Measurements from ENCODE around the gene LSP1.

The LSP1 gene

DNA sequence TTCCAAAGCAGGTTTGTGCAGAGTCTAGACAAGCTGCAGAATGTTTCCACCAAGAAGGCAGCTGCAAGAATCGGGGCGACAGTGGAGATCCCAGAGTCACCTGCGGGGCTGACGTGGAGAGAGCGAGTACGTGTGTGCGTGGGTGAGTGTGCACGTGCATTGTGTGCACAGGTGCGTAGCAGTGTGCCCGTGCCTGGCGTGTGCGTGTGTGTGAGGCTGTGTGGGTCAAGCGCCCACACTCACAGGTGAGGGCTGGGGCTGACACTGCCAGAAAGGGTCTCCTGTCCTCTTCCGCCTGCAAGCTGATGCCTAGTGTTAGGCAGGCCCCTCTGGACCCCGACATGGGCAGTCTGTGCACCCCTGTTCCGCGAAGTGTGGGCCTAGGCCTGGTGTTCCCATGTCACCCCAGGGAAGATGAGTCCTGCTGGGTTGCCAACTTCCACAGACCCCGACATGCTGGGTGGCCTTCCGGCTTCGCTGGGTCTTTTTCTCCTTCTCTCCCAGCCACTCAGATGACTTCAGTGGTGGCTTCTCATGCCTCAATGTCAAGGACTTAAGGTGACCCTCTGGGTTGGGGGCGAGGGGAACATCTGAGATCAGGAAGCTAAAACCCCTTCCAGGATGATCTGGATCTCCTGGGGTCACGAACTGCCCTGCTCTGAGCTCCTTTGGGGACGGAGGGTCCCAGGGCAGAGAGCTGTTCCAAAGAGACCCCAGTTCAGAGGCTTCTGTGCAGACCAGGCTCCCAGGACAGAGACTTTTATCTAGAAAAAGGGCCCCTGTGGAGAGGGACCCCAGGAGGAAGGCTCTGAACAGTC lies 28.5 kb upstream of the LSP1 start:
- DNase-seq (ENCODE audit: low read depth in 3 of 3): no peak

DNA sequence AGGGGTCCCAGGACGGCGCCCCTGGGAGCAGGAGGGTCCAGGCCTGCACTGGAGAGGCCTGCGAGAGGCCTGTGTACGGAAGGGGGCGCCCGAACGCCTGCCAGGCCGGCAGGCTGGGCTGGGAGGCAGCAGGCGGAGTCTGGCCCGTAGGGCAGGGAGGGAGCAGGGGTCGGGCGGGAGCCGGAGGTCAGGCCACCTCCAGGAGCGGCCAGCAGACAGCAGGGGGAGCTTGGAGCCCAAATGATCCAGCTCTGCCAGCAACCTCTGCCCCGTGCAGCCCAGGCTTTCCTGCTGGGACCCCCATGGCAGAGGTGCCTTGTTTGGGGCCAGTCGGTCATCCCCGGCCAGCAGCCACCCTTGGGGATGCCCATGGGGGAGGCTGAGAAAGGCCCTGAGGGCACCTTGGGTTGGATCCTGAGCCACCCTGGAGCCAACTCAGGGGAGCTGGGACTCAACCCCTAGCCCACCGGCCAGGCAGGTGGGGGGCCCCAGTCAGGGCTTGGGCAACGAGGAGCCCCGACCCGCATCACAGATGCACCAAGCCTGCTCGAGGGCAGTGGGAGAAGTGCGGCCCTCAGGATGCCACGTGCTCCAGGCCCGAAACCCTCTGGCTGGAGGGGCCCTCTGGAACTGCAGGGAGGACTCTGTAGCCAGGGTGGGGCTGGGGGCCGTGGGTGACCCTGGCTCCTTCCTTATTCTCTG lies 27.7 kb upstream of the LSP1 start:
- no peak for DNase-seq (ENCODE audit: low read depth in 3 of 3)

DNA sequence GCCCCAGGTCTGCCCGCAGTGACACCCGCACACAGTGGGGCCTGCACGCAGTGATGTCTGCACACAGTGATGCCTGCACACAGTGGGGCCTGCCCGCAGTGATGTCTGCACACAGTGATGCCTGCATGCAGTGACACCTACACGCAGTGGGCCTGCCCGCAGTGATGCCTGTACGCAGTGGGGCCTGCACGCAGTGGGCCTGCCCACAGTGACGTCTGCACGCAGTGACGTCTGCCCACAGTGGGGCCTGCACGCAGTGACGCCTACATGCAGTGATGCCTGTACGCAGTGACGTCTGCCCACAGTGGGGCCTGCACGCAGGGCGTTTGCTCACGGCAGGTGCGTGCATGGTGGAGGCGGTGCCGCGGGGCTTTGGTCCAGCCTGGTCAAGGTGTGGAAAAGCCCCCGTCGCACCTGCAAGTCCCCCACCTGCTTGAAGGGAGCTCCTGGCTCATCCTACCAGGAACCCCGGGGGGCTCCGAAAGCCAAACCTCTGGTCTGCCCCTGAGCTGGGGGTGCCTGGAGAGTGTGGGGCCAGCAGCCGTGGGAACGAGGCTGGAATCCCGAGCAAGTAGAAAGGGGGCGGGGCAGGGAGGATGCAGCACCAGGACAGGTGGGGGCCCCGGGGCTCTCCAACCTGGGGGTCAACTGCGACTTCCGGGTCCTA lies 27.0 kb upstream of the LSP1 start:
- no peak for DNase-seq (ENCODE audit: low read depth in 3 of 3)

DNA sequence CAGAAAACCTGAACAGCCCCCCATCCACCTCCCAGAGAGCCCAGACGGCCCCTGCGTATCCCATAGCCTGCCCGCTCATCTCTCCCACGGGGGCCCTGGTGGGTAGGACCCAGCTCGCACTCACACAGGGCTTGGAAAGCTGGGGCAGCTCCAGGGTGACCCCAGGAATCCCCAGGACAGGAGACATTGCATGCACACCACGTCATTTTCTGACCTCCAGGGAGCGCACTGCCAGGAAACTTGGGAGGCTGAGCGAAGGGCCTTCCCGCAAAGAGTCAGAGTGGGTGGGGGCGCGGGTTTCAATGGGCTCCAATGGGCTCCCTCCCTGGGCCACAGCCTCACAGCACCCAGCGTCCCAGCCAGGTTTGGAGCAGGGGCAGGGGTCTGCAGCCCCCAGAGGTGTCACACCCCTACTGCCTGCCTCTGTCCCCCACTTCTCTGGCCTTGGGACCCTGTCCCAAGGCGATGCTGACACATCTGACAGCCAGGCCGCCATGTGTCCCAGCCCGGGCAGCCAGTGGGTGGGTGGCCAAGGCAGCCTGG lies 26.3 kb upstream of the LSP1 start:
- DNase-seq (ENCODE audit: low read depth in 3 of 3): no peak

DNA sequence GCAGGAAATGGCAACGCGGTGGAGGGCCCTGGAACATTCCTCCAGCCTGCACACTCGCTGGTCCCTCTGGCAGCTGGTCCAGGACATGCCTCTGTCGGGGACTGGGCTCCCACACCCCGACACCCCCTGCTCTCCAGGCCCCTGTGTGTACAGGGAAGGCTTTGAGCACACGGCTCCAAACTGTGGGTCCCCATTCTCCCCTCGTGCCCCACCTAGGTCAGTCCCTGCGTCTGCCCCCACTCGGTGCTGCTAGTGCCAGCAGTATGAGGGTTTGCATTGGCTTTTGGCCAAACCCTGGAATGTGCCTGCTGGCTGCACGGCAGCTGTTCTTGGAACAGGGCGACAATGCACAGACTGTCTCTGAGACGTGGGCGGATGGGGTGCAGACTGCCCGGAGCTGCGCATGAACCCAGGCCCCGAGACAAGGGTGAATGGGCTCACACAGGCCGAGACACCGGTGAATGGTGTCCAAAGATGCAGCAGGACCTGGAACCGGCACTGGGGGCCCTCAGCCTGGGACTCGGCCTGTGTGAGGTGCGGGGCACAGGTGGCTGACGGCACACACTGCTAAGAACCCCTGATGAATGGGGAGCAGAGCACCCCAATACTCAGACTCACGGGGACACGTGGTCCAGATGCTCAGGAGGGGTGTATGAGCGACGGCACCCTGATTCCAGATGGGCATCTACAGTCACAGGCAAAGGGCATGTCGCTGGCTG lies 25.6 kb upstream of the LSP1 start:
- no peak for DNase-seq (ENCODE audit: low read depth in 3 of 3)

DNA sequence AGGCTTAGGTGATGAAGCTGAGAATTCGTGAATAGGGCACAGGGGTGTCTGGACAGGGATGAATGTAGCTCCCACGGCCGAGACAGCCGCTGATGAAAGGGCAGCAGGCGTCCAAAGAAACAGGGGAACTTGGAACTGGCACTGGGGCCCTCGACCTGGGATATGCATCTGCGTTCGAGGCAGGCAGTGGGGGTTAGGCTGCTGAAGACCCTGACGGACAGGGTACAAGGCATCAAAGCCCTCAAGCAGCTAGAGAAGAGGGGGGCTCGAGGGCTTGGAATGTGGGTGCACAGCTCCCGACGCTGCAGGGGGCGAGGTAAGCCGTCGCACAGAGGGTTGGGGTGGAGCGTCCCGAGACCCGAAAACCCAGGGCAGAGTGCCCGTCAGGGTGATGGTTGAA lies 25.0 kb upstream of the LSP1 start:
- no peak for DNase-seq (ENCODE audit: low read depth in 3 of 3)

DNA sequence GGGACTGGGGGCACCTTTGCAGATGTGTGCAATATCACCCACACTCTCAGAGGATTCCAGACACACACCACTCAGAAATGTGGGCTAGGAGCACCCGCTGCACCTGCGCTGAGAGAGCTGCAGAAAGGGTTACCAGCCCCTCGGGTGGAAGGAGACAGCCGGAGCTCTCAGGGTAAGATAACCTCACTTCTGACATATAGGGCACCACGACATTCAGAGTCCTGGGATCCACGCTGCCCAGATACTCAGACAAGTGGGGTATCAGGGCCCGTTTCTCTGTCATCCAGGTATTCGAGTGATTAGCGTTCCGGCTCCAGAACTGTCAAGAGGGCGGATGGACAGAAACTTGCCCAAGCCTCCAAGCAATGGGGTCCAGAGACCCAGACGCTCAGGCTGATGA lies 24.3 kb upstream of the LSP1 start:
- no peak for DNase-seq (ENCODE audit: low read depth in 3 of 3)

DNA sequence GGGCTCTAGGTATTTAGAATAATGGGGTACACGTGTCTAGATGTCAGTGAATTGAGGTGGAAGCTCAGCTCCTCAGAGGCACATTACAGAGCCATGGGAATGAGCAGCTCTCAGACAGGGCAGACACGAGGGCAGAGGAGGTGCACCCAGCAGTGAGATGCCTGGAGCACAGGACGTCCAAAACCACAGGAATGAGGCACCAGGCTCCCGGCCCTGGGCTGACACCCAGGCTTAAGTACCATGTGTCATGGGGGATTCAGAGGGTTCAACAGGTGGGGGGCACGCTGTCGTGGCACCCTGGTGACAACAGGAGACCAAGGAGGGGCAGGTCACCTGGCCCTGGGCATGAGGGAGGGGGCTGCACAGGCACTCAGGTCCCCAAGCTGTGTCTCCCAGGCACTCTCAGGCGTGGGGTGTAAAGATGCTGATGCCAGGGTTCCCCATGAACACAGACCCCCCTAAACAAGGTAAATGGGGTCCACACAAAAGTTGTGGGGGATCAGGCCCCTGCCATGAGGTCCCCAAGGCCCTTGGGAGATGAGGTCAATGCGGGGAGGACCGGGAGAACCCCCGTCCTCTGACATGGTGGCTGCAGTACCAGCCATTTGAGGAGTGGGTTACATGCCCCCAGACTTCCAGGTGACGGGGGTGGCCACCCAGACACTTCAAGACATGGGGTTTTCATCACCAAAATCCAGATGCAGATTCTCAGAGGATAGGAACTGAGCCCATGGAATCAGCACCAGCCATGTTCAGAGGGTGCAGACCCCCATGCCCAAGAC lies 23.7 kb upstream of the LSP1 start:
- no peak for DNase-seq (ENCODE audit: low read depth in 3 of 3)

DNA sequence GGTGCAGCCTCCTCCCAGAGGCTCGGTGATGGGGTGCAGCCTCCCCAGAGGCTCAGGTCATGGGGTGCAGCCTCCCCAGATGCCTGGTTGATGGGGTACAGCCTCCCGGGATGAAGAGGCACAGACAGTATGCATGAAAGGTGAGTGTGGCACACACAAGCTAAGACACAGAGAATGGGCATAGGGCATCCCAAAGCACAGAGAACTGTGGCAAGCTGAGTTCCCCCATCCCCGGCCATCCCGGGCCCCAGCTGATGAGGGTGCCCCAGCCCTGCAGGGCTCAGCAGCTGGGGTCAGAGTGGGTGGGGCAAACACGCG lies 22.9 kb upstream of the LSP1 start:
- no peak for DNase-seq (ENCODE audit: low read depth in 3 of 3)

DNA sequence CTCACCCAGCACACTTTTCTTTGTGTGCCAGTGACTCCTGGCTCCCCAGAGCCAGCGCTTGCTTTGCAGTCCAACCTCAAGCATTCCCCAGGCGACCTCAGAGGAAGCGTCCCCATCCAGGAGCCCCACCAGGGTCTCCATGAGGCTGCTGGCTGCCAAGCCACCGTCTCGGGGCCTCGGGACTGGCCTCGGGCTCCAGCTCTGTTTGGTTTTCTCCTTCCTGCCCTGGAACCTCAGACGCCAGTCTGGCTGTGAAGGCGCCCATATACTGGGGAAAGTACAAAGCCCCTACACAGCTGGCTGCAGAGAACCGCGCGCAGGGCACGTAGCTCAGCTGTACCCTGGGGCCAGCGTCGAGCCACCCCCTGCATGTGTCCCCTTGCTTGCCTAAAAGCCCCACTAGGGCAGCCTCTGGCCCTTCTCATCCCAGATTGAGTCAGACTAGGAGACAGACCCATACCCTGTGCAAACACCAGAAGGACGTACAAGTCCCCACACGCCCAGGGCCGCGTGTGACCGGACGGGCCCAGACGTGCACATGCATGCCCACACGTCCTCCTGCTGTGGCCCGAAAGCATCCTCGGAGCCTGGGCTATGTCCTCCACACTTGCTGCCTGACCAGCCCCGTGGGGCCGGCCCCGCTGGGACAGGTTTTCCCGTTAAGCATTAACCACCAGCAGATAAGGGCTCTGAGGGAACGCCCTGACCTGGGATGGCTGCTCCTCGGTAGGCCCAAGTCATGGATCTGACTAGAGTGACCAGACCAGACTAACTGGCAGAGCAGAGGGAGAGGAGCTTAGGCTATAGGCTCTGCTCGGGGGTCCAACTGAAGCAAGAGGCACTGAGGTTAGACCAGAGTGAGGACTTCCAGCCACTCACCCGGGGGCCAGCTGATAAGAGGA lies 22.3 kb upstream of the LSP1 start:
- DNase-seq (ENCODE audit: low read depth in 3 of 3): no peak

DNA sequence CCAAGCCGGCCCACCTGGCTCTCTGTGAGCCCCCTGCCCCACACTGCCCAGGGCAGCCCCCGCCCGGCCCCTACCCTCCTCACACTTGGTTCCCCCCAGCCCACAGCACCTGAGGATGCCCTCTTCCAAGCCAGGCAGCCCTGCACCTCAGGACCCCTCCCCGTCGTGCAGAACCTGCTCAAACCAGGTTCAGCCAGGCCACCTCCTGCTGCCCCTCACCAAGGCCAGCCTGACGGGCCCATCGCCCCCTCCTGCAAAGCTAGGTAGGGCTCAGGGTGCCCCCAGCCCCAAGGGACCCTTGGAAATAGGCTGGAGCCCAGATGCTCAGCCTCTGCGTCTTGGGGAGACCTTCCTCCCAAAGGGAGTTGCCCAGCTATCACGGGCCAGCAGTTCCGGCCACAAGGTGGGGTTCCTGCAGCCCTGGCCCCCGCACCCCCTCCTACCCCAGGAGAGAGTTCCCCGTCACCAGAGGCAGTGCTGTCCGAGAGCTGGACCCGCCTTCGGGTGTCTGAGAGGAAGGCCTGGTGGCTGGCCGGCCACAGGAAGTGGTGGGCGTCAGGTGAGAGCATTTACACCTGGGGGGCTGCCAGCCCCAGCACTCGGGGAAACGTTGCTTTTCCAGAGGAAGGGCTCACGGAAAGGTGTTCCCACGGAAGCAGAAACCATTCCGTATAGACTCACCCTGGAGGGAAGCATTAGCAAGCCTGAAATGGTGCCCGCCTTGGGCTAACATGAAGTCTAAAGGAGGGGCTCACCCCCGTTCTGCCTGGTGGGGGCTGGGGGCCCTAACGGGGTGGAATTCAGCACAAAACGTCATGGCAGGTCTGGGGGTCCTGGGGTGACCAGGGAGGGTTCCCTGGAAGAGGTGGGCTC lies 21.3 kb upstream of the LSP1 start:
- no peak for DNase-seq (ENCODE audit: low read depth in 3 of 3)

DNA sequence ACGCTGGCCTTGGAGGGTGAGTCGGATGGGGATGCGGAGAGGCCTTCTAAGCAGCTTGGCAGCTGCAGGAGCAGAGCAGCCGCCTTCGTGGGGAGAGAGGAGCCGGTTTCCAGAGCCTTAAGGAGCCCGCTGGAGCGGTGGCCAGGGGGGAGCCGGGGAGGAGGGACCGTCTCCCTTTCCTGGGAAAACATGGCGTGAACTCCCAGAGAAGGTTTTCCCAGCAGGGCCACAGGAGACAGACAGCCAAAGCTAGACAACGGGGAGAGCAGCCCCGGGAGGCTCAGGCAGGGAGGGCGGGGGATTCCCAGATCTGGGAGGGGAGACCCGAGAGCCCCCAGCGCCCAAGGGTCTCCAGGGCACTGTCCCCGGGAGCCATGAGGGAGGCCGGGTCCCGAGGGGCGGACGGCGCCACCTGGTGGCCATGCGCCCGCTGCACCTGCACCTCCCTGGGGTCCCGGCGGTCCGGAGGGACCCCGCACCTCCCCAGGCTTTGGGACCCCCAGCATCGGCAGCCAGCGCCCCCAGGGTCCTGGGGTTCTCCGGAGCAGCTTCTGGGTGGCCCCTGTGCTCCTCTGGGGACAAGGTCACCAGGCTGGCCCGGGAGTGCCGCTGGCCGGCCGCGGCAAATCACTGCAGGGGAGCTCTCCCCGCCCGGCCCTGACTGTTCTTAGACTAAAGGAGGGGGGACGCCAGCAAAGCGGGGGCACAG lies 20.5 kb upstream of the LSP1 start:
- peak in 2 of 3 donors; percentile 43 to 64 for DNase-seq (ENCODE audit: low read depth in 3 of 3)

DNA sequence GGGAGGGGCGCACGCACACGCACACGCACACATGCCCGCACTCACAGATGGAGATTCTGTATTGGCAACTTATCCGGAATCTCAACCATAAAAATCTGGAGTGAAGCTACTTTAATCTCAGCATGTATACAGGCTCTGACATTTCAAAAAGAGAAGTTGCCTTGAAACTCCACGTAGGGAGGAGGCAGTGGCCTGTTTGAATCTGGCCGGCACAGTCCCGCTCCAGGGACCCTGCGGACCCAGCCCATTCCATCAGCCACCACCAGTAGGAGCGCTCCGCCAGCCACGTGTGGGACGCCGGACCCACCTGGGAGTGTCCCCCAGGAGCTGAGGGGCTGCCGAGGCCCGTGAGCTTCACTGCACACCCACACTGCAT lies 20.0 kb upstream of the LSP1 start:
- DNase-seq (ENCODE audit: low read depth in 3 of 3): no peak

DNA sequence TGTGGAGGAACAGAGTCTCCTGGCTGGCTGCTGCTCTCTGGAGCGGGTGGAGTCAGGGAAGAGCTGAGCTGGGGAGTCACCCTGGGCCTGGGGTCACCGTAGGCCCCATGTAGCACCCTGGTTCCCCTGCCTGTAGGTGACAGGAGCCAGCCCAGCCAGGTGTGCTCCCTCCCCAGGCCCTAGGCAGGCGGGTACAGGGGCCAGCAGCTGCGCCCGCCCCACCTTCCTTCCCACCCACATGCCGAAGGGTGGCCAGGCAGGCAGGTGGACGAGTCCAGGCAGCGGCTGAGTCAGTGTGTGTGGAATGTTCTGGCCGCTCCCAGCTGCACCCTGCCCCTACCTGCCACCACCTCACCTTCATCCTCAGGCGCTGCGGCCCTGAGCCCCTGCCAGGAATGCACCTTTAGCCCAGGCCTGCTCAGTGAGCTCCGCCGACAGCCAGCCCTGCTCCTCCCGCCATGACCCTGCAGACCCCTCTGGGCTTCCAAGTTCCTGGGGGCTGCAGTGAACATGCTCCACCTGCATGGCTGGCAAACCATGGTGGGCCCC lies 18.7 kb upstream of the LSP1 start:
- no peak for DNase-seq (ENCODE audit: low read depth in 3 of 3)

DNA sequence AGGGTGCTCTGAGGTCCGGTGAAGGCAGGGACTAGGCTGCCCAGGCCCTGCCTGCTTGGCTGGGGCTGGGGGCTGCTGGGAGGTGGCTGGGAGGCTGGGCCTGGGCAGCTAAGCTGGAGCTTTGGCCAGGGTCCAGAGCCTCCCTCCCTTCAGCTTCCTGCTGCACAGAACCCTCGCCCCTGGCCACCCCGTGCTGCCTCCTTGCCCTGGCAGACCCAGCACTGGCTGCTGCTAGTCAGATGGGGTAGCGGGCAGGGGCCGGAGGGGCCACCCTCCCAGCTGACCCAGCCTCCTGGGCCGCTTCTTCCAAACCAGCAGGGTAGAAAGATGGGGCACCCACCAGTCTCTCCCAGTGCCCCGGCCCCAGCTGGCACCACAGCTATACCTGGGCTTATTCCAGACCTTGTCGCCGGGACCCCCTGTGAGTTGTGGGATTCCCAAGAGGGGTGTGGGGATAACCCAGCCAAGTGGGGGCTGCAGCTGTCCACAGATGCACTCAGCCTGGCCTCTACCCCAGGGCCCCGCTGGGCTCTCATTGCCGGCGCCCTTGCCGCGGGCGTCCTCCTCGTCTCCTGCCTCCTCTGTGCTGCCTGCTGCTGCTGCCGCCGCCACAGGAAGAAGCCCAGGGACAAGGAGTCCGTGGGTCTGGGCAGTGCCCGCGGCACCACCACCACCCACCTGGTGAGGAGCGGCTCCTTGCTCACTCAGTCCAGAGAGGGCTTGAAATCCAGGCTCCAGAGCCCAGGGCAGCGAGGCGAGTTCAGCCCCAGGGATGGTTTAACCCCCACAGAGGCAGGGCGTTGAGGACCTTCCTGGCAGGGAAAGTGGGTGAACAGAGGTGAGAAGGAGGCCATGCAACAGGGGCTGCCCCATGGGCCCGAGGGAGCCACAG lies 17.9 kb upstream of the LSP1 start, which contains the start of gene SYT8:
Gene SYT8, plus strand, starts transcription at position 212 of the 892 bp plus-strand sequence. Its CDS starts 116 bp downstream, at position 328.
- no peak for DNase-seq (ENCODE audit: low read depth in 3 of 3)

DNA sequence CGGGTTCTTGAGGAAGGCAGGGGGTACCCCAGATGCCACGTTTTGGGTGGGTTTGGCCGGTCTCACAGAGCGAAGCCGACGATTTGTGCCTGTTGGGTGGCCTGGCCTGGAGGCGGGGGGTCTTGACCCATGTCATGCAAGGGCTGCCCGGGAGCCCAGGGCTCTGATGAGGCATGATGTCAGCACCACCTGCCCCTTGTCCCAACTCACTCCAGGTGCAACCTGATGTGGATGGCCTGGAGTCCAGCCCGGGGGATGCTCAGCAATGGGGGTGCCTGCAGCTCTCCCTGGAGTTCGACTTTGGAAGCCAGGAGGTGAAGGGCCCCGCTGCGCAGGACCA lies 17.2 kb upstream of the LSP1 start:
- DNase-seq (ENCODE audit: low read depth in 3 of 3): no peak
